HG03354 (cell line): ENCODE data around the gene FSCN2.

ENCODE experiments used
- ATAC-seq: cut with Tn5 transposase; IDR thresholded peaks from one replicate; pipeline ENCODE4 v1.9.1; 2021; ENCODE audit warnings: mild to moderate bottlenecking; ENCODE audit not compliant: unreplicated experiment, poor library complexity, severe bottlenecking

Gene FSCN2

DNA sequence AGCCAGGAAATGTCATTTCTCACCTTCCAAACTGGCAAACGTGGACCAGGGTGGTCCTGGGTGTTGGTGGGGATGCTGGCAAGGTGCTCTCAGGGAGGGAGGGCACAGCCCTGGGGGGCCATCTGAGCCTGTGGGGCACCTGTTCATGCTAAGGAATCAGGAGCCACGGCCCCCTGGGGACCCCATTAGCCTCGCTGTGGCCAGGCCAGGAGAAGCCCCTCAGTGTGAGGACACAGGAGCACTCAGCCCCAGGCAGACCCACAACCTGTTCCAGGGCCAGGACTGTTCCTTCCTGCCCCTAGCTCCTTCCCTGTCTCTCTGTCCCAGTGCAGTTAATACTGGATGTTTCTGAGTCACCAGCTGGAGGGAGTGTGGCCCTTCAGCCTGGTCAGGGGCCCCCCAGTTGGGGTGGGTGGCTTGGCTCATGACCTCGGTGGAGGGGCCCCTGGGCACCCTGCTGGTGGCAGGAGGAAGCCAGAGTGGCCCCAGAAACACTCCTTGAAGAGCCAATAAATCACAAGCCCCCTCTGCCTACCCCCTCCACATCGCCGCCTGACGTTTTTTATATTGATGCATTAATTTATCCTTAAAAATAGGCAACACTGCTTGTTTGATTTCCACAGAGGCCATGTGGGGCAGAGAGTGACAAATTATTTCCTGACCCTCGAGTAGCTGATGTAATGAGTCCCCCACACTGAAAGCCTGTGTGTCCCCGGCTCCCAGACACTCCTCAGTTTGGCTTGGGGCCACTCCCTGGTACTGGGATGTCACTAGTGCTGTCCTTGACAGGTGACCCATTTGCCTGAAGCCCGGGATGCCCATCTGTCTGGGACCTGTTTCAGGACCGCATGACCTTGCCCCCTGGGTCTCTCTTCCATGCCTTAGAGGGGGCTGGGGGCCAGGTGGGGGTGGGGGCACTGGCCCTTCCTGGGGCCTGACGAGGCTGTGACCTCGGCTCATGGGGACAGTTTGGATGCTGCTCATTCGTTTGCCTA lies 37.9 kb upstream of the FSCN2 start:
- ATAC-seq, result no peak

DNA sequence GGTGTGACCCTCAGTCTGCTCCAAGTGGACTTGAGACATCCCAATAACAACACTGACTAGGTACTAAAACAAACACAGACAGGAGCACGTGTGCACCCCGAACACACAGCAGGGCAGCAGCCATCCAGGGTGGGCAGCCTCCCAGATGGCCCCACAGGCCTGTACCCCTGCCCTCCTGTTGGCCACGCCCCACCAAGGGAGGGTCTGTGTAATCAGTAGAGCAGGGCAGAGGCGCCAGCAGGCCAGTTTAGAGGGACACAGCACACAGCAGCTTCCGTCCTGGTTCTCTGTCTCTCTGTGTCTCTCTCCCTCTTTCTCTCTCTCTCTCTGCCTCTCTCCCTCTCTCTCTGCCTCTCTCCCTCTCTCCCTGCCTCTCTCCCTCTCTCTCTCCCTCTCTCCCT lies 37.0 kb upstream of the FSCN2 start:
- no peak for ATAC-seq

GRCh38 chr17:81491761-81492160 lies 36.4 kb upstream of the FSCN2 start:
- ATAC-seq, result no peak

GRCh38 chr17:81492202-81492601 lies 36.0 kb upstream of the FSCN2 start:
- no peak for ATAC-seq

- no peak for ATAC-seq
Observed at GRCh38 chr17:81492706-81493105, 35.5 kb upstream of the FSCN2 start.

DNA sequence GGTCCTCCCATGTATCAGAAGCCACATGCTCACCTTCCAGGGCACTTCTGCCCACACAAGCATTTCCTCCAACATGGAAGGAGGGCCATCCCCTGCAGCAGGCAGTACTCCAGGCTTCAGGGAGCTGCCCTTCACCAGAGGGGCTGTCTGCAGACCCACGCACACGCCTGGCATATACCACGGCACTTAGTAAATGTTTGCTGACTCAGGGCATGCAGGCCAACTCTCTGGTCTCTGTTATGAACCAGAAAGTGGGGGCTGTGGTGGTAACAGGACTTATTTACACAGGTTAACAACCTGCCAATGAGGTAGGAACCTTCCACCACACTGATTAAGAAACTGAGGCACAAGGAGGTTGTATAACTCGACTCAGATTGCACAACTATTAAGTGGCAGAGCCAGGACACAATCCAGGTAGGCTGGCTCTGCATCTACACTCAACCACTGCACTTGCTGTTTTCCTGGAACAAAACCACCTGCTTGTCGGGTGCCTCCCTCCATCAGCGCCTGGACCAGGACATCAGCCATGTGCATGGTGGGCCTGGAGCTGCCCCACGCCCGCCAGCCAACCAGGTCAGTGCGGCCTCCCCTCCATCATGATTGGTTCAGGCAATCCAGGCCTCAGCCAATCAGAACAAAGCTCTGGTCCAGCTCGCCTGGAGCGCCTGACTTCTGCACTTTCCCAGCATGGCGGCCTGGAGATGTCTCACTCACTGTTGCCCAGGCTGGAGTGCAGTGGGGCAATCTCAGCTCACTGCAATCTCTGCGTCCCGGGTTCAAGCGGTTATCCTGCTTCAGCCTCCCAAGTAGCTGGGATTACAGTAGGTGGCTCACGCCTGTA lies 34.8 kb upstream of the FSCN2 start:
- ATAC-seq, result no peak

- no peak for ATAC-seq
Observed at GRCh38 chr17:81494626-81495377, 33.4 kb upstream of the FSCN2 start.

- no peak for ATAC-seq
Observed at GRCh38 chr17:81498953-81499600, 29.1 kb upstream of the FSCN2 start.

GRCh38 chr17:81499601-81499970 lies 28.6 kb upstream of the FSCN2 start:
- no peak for ATAC-seq

- no peak for ATAC-seq
Observed at GRCh38 chr17:81500047-81500446, 28.1 kb upstream of the FSCN2 start.

GRCh38 chr17:81502471-81503017 lies 25.6 kb upstream of the FSCN2 start:
- no peak for ATAC-seq

- ATAC-seq, result no peak
Observed at GRCh38 chr17:81503619-81504018, 24.6 kb upstream of the FSCN2 start.

DNA sequence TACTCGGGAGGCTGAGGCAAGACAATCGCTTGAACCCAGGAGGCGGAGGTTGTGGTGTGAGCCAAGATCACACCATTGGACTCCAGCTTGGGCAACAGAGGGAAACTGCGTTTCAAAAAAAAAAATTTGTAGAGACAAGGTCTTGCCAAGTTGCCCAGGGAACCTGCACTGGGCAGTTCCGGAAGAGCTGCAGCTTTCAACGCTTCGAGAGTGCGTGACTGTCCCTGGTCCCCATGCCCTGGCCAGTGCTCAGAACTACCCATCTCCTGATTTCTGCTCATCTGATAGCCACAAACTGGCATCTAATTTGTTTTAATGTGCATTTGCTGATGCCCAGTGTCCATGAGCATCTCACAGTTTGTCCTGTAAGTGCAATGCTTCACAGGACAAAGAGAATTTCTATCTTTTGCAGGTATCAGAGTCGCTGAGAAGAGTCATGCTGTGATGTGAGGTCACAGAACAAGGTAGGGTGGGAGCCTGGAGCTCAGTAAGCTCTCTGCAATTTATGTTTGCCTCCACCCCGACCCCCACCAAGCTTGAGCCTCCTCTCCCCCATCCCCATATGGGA lies 19.5 kb upstream of the FSCN2 start:
- no peak for ATAC-seq

- no peak for ATAC-seq
Observed at GRCh38 chr17:81509207-81509971, 18.8 kb upstream of the FSCN2 start.

GRCh38 chr17:81509972-81510784 lies 18.0 kb upstream of the FSCN2 start:
- ATAC-seq, result no peak

- ATAC-seq, result no peak
Observed at GRCh38 chr17:81510785-81511553, 17.2 kb upstream of the FSCN2 start.

DNA sequence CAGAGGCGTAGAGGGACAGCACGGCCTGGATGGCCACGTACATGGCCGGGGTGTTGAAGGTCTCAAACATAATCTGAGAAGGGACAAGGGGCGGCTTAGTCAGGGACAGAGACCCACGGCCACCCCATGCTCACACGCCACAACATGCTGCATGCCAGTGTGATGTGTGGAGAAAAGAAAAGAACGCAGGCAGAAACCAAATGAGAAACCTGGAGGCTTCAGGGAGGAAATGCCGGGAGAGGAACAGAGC lies 16.7 kb upstream of the FSCN2 start:
- ATAC-seq, result no peak
